ENCODE results near the gene UBIAD1.

DNA sequence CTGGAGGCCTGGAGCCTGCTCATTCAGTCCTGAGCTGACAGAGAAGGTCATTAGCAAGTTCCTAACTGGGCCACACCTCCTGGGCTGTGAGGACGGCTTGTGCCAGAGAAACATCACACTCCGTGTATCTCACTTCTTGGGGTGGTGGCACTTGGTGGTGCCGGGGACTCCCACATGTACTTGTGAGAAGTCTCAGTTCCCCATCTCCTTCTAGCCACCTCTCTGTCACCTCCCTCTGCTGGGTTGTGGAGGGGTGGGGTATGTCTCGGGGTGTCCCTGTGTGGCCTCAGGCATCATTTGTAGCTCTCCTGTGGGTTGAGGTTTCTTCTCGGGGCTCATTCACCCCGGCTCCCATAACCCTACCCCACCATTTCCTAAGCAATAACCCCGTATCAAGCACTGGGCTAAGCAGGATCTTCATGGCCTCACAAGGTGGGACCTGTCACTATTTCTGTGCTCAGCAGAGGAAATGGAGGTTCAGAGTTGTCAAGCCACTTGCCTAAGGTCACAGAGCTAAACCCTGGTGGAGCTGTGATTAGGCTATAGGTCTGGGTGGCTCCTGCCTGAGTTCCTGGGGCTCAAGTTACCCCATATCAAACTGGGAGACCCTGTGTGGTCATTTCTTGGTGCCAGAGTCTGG is 62.5 kb downstream of the UBIAD1 start:
- TF ChIP-seq POLR2A (IDR thresholded peaks at IDR 0.05): no peak
- TF ChIP-seq, protein P1, sequence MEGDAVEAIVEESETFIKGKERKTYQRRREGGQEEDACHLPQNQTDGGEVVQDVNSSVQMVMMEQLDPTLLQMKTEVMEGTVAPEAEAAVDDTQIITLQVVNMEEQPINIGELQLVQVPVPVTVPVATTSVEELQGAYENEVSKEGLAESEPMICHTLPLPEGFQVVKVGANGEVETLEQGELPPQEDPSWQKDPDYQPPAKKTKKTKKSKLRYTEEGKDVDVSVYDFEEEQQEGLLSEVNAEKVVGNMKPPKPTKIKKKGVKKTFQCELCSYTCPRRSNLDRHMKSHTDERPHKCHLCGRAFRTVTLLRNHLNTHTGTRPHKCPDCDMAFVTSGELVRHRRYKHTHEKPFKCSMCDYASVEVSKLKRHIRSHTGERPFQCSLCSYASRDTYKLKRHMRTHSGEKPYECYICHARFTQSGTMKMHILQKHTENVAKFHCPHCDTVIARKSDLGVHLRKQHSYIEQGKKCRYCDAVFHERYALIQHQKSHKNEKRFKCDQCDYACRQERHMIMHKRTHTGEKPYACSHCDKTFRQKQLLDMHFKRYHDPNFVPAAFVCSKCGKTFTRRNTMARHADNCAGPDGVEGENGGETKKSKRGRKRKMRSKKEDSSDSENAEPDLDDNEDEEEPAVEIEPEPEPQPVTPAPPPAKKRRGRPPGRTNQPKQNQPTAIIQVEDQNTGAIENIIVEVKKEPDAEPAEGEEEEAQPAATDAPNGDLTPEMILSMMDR (IDR thresholded peaks at IDR 0.05): no peak
